Sigmoid colon (tissue), 7 donors: ENCODE data around the gene AFAP1. TPM values are rescaled to one million over a fixed set of nuclear protein-coding genes. Genes with fewer than 3 reads are reported as not detected.

ENCODE experiments used
- DNase-seq: peaks from one replicate; pipeline ENCODE4 v3.0.0-alpha.2; 2019
- H3K27ac ChIP-seq, 4 donors: fragments of 200-600 bp; sonication (generic); one replicate each; pipeline ENCODE4 v1.5.1; 2016 to 2019; ENCODE audit warnings: mild to moderate bottlenecking in 1 of 4
- H3K27me3 ChIP-seq, 3 donors: fragments of 200-600 bp; sonication (generic); one replicate each; pipeline ENCODE4 v1.5.1; 2019; ENCODE audit warnings: mild to moderate bottlenecking in 1 of 3
- H3K36me3 ChIP-seq, 4 donors: fragments of 200-600 bp; sonication (generic); one replicate each; pipeline ENCODE4 v1.5.1; 2016 to 2019
- H3K4me1 ChIP-seq, 4 donors: fragments of 200-600 bp; sonication (generic); one replicate each; pipeline ENCODE4 v1.5.1; 2017 to 2019
- H3K4me3 ChIP-seq, 4 donors: fragments of 200-600 bp; sonication (generic); one replicate each; pipeline ENCODE4 v1.5.1; 2017 to 2019; ENCODE audit warnings: mild to moderate bottlenecking in 2 of 4, moderate library complexity in 1 of 4
- H3K9me3 ChIP-seq, 4 donors: fragments of 200-600 bp in 3 of 4; sonication (generic) in 3 of 4; one replicate each; pipeline versions ENCODE4 v1.5.1 to v1.6.1; 2013 to 2019
- CTCF ChIP-seq, 4 experiments: fragments of 450-650 bp in 3 of 4; fragments of 200-600 bp in 1 of 4; IDR thresholded peaks; one replicate each; pipeline ENCODE4 v1.5.1; 2016 to 2019; ENCODE audit warnings: antibody characterized with exemption in 4 of 4, mild to moderate bottlenecking in 3 of 4, moderate library complexity in 2 of 4
- EP300 ChIP-seq, 4 donors: sonication (generic); formaldehyde crosslinking; IDR thresholded peaks; one replicate each; pipeline ENCODE4 v1.6.1; 2017; ENCODE audit warnings: antibody characterized with exemption in 4 of 4
- POLR2A ChIP-seq, 2 donors: fragments of 450-650 bp; IDR thresholded peaks; one replicate each; pipeline ENCODE4 v1.6.1; 2016; ENCODE audit warnings: antibody characterized with exemption in 2 of 2, mild to moderate bottlenecking in 2 of 2, moderate library complexity in 2 of 2
- POLR2AphosphoS5 ChIP-seq, 4 donors: sonication (generic); formaldehyde crosslinking; IDR thresholded peaks; one replicate each; pipeline ENCODE4 v1.6.1; 2017; ENCODE audit warnings: antibody characterized with exemption in 4 of 4
- WGBS, 2 donors: extraction: QIAGEN DNeasy Blood & Tissue Kit; methylation state at CpG; one replicate each; pipeline ENCODE4 v1.1.7; 2013; 5-methylcytosine and 5-hydroxymethylcytosine counted together
- intact Hi-C: fragments of 100-400 bp; cut with DNase I; formaldehyde crosslinking; loops from one replicate; pipeline ENCODE4 v1.15.1; 2023
- polyA plus RNA-seq, 3 donors: library from polyadenylated mRNA; stranded (reverse); fragments of 200-250 nt; gene quantifications; one replicate each; pipeline ENCODE4 v1.2.3, GENCODE V29; 2013
- total RNA-seq, 4 donors: library from RNA; depleted of rRNA; stranded (reverse); fragments of >200 nt; gene quantifications; one replicate each; pipeline ENCODE4 v1.1.0, GENCODE V29; 2016
- donor health status: healthy with polysubstance abuse.
- donor health status: Bipolar disorder and iron deficiency.
- donor health status: healthy.

AFAP1 gene
- total and polyA plus RNA-seq, 7 donors = 7.6 to 51.3 (median 24.0) TPM

- TF ChIP-seq POLR2A (IDR thresholded peaks at IDR 0.05) (no peak), EP300 (IDR thresholded peaks at IDR 0.05) (no peak), POLR2AphosphoS5 (IDR thresholded peaks at IDR 0.05) (no peak), CTCF (IDR thresholded peaks at IDR 0.05) (no peak)
- peaks cover 0 to 25% (median 14%) of the 10 kb centered on the region in 4 donors for H3K4me1 ChIP-seq
- H3K27me3 ChIP-seq = no peaks in the 10 kb centered on the region
- H3K4me3 ChIP-seq = no peak overlapping the region
- no peaks in the 10 kb centered on the region for H3K36me3 ChIP-seq
- H3K9me3 ChIP-seq = no peaks in the 10 kb centered on the region
- no peak for DNase-seq
- intact Hi-C loops = no loop called here
- peak overlapping the region in 1 of 4 donors; percentile 45 for H3K27ac ChIP-seq
These were observed 188.7 kb downstream of the AFAP1 start for GRCh38 chr4:7750972-7751371.

GRCh38 chr4:7750523-7750922 is 189.1 kb downstream of the AFAP1 start:
- Histone ChIP-seq H3K27ac (peak overlapping the region in 2 of 4 donors; percentile 22 to 45), H3K9me3 (no peaks in the 10 kb centered on the region), H3K4me1 (peaks cover 0 to 21% (median 14%) of the 10 kb centered on the region in 4 donors), H3K4me3 (no peak overlapping the region), H3K36me3 (no peaks in the 10 kb centered on the region), H3K27me3 (no peaks in the 10 kb centered on the region)
- intact Hi-C loops = no loop called here
- 69 to 79% methylated on average over 6 of the region's 6 CpGs for WGBS, 2 donors
- DNase-seq = no peak
- TF ChIP-seq EP300 (IDR thresholded peaks at IDR 0.05) = no peak
- no peak for TF ChIP-seq CTCF (IDR thresholded peaks at IDR 0.05)
- TF ChIP-seq POLR2AphosphoS5 (IDR thresholded peaks at IDR 0.05) = no peak
- TF ChIP-seq POLR2A (IDR thresholded peaks at IDR 0.05) = no peak

DNA sequence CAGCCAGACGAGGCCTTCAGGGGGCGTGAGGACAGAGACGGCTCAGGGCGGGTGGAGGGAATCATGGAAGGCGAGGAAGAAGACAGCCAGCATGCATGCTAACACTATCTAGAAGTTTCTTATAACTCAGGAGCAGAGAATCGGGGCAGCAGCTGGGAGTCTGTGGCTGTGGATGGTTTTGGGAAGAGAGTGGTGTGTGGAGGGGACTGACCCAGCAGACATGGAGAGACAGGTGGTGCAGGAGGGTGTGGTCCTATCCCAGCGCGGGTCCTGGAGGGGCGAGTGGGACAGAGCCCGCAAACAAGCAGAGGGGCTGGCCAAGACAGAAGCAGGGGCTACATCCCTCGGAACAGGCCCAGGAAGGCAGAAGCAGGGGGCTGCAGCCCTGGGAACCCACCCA is 192.1 kb downstream of the AFAP1 start:
- H3K4me3 ChIP-seq = no peak overlapping the region
- TF ChIP-seq EP300 (IDR thresholded peaks at IDR 0.05) (no peak), CTCF (IDR thresholded peaks at IDR 0.05) (no peak), POLR2AphosphoS5 (IDR thresholded peaks at IDR 0.05) (no peak), POLR2A (IDR thresholded peaks at IDR 0.05) (no peak)
- no peak for DNase-seq
- intact Hi-C loops = no loop called here
- H3K36me3 ChIP-seq = no peaks in the 10 kb centered on the region
- 93 to 94% methylated on average over 11 of the region's 11 CpGs for WGBS, 2 donors
- H3K27ac ChIP-seq = no peak overlapping the region
- peaks cover 0 to 34% (median 24%) of the 10 kb centered on the region in 4 donors for H3K4me1 ChIP-seq
- H3K9me3 ChIP-seq = no peaks in the 10 kb centered on the region
- H3K27me3 ChIP-seq = no peaks in the 10 kb centered on the region

DNA sequence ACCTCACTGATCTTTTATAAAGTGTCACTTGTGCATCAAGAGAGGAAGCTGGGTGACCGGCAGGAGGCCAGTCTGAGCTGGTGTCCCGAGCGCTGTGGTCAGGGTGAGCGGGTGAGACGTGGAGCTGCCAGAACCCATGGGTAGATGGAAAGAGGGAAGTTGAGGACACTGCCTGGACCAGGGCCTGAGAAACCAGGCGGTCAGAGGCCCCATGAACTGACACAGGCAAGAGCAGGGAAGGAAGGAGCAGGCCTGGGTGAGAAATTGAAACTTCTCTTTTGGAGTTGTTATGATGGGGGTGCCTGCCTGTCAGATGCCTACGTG is 192.6 kb downstream of the AFAP1 start:
- TF ChIP-seq POLR2A (IDR thresholded peaks at IDR 0.05) (no peak), POLR2AphosphoS5 (IDR thresholded peaks at IDR 0.05) (no peak), CTCF (IDR thresholded peaks at IDR 0.05) (no peak), EP300 (IDR thresholded peaks at IDR 0.05) (no peak)
- DNase-seq = no peak
- intact Hi-C loops = no loop called here
- no peaks in the 10 kb centered on the region for H3K27me3 ChIP-seq
- no peaks in the 10 kb centered on the region for H3K36me3 ChIP-seq
- WGBS, 2 donors = 88 to 93% methylated on average over 7 of the region's 7 CpGs
- H3K9me3 ChIP-seq = no peaks in the 10 kb centered on the region
- H3K4me1 ChIP-seq = peaks cover 0 to 34% (median 24%) of the 10 kb centered on the region in 4 donors
- no peak overlapping the region for H3K27ac ChIP-seq
- no peak overlapping the region for H3K4me3 ChIP-seq

DNA sequence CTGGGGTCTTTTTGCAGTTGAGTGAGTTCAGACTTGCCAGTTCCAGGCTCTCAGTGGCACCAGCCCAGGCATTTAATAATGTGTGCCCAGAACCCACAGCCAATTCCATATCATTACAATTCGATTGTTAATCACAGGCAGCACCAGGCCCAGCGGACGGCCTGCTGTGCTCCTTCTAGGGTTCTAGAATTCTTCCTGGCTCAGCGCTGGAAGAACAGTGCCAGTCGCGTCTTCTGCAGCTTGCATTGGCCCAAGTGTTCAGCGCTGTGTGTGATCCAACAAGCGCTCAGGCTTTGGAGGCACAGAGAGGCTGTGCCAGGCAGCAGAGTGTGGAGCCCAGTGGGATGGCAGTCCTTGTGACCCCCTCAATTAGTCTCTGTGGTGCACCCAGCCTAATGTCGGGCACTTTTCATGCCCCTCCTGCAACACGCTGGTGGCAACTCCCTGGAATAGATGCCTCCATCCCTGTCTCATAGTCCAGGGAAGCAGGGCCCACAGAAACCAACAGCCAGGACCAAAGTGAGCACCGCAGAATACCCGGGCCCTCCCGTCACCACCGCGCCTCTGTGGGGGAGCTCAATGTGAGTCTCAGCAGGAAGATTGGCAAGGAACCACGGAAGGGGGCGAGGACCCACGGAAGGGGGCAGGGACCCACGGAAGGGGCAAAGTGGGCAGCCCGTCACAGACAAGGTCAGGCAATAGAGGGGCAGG is 193.2 kb downstream of the AFAP1 start:
- TF ChIP-seq CTCF (IDR thresholded peaks at IDR 0.05) (no peak), EP300 (IDR thresholded peaks at IDR 0.05) (no peak), POLR2A (IDR thresholded peaks at IDR 0.05) (no peak), POLR2AphosphoS5 (IDR thresholded peaks at IDR 0.05) (no peak)
- 93 to 94% methylated on average over 20 of the region's 20 CpGs for WGBS, 2 donors
- DNase-seq = no peak
- Histone ChIP-seq H3K9me3 (no peaks in the 10 kb centered on the region), H3K27me3 (no peaks in the 10 kb centered on the region), H3K36me3 (no peaks in the 10 kb centered on the region), H3K4me3 (no peak overlapping the region), H3K27ac (no peak overlapping the region), H3K4me1 (peaks cover 0 to 34% (median 24%) of the 10 kb centered on the region in 4 donors)
- intact Hi-C loops = no loop called here
